ENCODE results near the gene REEP3.

- TF ChIP-seq CTCF (IDR thresholded peaks at IDR 0.05) (no peak), EZH2 (IDR thresholded peaks at IDR 0.05; ENCODE audit: borderline replicate concordance, insufficient read depth, low read depth, low read length, poor library complexity, severe bottlenecking) (no peak)
Observed at GRCh38 chr10:63587191-63587590, 66.0 kb downstream of the REEP3 start.

All from B cell (primary cell).